LNCAP (cell line): Measurements from ENCODE around the gene NME9.

ENCODE experiments used
- CTCF ChIP-seq: fragments of 450-650 bp; IDR thresholded peaks from 2 replicates; pipeline ENCODE4 v1.5.1; 2017; ENCODE audit warnings: mild to moderate bottlenecking

Gene NME9

DNA sequence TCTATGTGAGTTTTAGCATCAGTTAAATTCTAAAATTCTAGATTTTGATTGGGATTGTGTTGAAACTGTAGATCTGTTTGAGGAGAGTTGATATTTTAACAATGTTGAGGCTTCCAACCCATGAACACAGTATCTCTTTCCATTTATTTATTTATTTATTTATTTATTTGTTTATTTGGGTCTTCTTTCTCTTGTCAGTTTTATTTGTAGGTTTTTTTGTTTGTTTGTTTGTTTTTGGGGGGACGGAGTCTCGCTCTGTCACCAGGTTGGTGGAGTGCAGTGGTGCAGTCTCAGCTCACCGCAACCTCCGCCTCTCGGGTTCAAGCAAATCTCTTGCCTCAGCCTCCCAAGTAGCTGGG, 44.1 kb upstream of the NME9 start:
- TF ChIP-seq CTCF, result no peak

GRCh38 chr3:138373087-138373735, 43.6 kb upstream of the NME9 start:
- TF ChIP-seq CTCF, result no peak

DNA sequence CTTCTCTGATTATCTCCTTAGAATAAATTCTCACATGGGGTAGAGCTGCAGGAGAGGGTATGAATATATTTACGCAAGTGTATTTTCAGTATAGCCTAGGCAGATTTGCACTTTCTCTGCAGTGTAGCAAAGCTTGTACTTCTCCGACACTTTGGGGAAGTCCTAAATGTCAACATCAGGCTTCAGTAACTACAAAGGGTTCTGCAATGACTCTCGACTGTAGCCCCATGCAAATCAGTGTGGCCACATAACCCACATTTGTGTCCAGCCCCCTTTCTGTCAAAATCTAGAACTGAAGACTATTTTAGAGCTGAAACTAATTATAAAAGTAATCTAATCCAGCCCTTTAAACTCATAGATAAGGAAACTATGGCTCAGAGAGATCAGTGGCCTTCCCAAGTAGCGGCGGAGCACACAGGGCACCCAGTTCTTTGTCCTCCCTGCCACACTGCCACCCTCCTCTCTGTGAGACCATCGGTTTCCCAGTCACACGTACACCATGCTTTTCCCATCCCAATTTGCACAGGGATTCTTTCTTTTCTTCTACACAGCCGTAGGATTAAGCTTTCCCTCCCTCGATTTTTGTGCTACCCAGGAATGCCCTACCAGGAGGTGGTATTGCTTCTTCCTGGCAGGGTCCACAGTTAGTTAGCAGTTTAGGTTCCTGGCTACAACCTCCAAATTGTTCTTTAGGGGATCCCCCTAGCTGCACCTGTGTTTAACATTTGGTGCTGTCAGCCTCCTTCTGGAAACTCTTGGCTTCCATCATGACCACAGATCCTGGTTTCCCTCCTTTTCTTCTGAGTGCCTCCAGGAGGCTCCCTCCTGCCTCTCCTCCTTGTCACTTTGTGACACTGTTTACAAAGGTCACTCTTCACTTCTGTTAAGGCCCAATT, 41.7 kb upstream of the NME9 start:
- TF ChIP-seq CTCF, result no peak

DNA sequence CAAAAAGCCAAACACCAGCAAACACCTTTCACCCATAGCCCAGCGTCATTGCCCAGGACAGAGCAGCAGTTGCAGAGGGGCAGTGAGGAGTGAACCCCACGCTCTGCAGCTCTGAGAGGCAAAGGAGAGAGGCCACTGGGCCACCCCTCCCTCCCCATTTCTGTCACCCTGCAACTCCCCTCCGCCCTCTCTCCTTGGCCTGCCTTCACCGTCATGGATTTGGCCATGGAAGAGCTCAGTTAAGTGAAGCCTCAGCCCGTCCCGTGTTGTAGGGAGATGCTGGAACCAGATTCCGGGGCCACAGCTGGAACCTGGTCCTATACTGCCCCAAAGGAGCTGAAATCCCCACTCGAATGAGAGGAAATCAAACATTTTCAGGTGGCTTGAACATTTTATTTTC, 40.7 kb upstream of the NME9 start:
- no peak for TF ChIP-seq CTCF

- no peak for TF ChIP-seq CTCF
These were observed 39.7 kb upstream of the NME9 start for GRCh38 chr3:138369151-138369900.

DNA sequence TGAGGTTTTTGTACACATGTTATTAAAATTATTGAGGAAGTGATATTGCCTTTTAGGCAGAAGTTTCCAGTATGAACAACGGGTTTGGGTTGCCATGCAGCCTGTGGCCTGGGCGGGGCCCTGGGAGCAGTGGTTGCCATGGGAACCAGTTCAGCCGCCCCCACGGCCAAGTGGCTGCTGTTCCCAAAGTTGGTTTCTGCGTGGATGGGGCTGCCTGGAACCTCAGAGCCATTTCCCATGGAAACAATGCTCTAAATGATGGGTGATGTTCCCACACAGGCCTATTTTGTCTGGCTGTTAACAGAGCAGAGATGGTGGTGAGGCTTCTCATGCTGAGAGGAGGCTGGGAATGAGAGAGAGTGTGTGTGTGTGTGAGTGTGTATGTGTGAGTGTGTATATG, 38.3 kb upstream of the NME9 start:
- TF ChIP-seq CTCF, result no peak

DNA sequence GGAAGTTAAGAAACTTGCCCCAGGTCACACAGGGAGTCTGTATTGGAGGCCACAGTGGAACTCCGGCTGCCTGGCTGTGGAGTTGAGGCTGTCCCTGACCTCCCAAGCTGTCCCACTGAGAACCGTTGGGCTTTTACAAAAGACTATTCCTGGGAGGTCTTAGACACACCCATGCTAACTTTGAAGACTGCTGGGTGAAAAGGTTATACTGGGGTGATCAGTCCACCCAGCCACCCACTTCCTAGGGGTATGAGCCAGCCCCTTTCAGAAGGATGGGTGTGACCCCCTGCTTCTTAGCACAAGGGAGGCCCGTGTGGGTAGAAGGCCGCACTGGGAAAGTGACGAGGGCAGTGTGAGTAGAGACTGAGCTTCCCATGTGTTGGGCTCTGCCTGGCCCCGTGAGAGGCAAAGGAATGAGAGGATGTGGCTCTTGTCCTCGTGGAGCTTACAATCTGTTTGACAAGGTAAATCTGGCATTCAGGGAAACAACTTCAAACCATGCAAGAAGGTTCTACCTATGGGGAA, 37.7 kb upstream of the NME9 start:
- TF ChIP-seq CTCF, result no peak
